HG03066 (cell line): ENCODE results near the gene SND1.
"Not testable (repeated sequence)": the region's sequence is repeated elsewhere in the genome, so short reads cannot be mapped to it uniquely, and the experiment has no call there.

Experiments used
- ATAC-seq: cut with Tn5 transposase; IDR thresholded peaks from one replicate; pipeline ENCODE4 v1.9.1; 2021; ENCODE audit warnings: low read depth; ENCODE audit not compliant: unreplicated experiment

SND1 gene

DNA sequence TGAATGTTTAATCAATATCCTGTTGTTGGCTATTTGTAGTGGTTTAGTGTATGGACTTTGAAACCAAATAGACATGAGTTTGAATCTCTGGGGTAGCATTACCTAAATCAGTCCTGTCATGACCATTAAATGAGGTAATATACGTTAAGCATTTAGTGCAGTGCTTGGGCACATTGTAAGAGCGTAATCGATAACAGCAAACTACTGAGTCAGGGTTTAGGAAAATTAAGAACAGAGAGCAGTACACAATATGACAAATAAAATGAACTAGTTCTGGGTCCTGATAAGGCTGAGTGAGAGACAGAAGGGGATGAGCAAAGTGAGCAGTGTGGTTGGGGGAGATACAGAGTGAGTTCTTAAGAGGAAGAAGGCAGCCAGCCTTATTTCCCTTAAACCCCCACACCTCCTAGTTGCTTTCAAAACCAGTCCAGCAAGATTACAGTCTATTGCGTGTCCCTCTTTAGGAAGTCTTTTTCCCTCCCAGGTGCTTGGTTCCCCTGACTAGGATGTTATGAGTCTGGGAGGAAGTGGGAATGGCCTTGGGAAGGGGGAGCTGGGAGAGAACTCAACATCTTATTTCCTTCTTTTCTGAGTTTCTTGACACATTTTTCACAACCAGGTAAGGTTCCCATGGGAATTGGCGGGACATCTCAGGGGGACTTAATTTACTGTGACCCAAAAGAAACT, 171.0 kb downstream of the SND1 start:
- no peak for ATAC-seq

DNA sequence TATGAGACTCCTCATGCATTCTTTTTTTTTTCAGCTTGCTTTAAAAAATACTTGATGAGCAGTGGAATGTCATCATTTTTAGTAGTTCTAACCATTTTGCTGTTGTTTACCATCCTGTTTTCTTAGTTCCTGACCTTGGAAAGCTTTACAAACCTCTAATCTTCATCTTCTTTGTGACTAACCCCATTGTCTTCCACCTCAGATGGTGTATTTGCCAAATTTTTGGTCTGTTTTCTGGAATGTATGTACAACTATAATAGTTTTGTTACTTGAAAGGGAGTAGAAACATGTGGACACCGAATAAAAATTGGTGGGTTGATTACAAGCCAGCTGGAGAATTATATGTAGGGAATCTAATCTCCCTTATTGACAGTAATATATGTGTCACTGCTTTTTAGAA, 172.7 kb downstream of the SND1 start:
- ATAC-seq = no peak

DNA sequence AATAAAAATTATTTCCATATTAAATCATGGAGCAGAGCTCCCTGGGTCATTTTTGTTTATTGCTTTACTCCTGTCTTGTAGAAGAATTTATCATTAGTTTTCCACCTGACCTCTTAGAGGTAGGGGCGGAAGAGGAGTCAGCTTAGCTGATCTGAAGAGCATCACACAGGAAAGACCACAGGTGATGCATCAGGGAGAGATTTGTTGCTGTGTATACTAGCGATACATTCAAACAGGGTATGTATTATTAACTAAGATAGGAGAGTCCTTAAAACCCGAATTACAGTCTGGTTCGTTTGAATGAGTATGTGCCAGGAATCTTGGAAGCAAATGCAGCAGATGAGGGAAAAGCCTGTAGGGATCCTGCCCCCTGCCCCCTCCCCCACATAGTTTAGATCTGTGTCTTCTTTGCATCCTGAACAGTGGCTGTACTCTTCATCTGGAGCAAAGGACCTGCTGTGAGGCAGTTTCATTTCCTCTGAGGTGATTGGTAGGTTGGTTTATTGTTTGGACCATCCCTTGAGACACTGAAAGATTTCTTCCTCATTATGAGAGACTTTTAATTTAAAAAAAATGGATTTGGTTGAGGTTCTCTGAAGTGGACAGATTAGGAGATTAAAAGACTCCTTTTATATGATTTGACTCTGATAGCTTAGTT, 177.0 kb downstream of the SND1 start:
- no peak for ATAC-seq

DNA sequence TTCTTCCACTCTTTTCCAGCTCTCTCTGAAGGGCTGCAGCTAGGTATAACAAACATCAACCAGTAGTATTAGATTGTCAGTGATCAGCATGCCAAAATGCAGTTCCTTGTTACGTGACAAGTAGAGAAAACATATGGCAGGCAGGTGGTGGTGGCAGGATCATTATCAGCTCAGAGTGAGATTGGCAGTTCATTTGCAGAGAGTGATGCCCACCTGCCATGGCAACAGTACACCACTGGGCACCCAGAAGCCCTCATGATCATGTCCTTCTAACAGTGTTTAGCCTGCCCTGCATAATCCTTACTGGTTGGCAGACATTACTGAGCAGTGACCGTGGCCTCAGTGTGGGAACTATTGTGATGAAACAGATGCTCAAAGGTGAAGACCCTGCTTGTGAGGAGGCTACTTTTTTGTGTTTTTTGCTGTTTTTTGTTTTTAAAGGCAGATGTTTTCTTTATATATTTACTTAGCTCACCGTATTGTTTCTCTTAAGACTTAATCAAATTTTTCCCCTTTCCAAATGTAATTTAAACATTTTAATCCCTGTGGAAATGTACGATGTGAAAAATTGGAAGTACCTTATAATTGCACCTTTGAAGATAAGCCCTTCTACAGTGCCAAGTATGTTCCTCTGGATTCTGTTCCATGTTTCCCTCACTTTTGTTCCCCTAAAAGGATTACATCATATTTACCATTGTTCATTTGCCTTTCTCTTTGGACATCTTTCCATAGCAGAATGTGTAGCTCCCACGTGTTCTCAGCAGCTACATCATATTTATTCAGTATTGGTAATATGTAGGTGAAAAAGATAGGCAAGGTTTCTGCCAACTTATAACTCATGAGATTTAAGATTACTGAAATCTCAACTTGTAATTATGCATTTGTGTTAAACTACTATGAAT, 179.6 kb downstream of the SND1 start:
- ATAC-seq = no peak

DNA sequence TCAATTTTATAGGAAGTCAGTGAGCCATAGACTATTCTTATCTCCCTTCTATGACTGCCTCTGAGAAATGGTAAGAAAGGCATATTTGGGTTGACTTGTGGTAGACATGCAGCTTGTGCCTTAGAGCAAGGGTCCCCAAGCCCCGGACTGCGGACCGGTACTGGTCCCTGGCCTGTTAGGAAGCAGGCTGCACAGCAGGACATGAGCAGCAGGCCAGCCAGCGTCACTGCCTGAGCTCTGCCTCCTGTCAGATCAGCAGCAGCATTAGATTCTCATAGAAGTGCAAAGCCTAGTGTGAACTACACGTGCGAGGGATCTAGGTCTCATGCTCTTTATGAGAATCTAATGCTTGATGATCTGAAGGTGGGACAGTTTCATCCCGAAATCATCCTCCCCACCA, 180.6 kb downstream of the SND1 start:
- ATAC-seq = no peak

DNA sequence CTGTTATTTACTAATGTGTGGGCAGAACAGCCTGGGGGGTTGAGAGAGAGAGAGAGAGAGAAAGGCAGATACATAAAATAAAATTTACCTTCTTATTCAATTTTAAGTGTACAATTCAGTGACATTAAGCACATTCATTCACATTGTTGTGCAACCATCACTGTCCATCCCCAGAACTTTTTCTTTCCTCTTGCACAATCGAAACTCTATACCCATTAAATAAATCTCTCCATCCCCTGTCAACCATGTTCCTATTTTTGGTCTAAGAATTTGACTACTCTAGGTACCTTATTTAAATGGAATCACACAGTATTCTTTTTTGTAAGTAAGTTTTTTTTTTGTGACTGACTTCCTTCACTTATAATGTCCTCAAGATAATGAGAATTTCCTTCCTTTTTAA, 181.6 kb downstream of the SND1 start:
- no peak for ATAC-seq

DNA sequence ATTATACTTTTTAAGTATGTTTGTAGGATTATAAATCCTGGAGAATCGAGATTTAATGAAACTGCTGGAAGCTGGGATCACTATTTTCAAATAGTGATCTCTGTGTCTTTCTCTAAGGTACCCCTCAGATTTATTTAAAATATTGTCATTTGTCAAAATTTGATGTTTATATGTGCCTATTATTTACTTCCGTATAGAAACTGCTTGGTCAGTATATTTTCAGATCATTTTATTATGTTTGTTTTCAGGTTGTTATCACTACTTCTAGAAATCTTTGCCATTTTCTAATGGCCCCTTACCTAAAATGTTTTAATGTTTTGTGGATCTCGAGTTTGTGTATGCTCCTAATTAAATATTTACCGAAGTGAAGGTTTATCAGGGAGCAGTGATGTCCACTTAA, 183.7 kb downstream of the SND1 start:
- ATAC-seq = no peak

DNA sequence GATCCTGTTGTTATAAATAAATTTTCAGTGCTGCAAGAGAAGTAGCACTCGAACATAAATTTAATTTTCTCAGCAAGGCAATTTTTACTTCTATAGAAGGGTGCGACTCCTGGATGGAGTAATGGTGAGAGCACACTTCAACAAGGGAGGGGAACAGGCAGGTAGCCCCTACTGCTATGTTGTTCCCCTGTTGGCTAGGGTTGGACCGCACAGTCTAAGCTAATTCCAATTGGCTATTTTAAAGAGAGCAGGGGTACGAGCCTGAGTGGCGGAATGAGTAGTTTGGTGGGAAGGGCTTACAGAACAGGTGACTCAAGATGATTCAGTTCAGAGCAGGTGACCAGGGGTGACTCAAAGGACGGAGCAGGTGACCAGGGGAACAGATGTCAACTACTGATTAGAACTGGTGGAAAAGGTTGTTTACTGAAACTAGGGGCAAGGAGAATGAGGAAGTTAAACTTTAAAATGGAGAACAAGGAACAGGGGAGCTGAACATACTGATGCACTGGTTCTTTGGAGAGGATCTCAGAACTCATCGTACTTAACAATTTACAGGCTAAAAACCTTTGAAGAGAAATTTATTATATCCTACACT, 185.9 kb downstream of the SND1 start:
- ATAC-seq = not testable (repeated sequence)

DNA sequence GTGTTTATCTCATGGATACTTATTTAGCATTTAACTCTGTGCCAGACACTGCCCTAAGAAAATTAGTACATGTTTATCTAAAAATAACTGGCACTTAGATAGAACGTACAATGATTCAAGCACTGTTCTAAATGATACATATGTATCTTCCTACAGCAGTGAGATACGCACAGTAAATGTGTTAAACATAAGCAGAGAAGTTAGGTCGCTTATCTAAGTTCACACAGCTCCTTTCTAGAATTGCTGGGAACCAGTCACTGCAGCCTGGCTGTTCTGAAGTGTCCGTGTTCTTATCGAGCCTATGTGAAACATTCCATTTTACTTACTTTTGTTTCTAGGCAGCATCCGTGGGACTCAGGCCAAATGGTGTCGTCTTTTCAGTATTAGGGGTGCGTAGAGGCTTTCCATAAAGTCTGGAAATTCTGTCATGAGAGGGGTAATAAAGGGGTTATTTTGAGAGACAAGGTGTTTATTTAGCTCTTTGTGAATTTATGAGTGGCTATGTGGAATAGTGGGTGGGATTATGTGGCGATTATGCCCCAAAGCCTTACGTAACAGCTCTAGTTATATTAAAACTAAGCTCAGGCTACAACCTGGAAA, 186.9 kb downstream of the SND1 start:
- no peak for ATAC-seq

DNA sequence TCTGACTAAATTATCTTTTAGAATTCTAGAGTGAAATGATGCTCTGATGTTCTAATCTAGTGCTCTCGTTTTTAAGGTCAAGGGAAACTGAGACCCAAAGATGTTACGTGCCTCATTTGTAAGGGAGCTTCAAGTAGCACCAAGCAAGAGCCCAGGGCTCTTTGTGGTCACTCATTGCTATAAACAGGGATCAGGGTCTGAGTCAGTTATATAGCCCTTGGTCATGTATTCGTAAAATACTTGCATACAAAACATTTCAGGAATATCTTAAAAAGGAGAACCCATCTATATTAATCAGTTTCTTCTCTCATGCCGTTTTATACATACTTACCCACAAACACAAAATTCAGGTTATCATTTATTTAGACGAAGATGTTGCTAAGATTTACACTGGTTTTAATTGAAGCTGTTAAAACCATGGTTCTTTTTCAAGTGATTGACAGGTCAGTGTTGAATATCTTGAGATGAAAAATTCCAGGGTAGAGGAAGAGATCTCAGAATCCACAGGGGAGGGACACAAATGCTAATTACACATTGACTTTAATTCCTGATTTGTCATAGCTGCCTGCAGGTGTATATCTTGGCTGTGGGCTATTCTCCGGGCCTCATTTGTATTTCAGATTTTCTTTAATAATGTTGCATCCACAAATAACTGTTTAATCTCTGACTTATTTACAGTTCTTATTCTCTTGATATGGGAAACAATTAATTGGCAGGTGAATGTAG, 188.4 kb downstream of the SND1 start:
- ATAC-seq = no peak

DNA sequence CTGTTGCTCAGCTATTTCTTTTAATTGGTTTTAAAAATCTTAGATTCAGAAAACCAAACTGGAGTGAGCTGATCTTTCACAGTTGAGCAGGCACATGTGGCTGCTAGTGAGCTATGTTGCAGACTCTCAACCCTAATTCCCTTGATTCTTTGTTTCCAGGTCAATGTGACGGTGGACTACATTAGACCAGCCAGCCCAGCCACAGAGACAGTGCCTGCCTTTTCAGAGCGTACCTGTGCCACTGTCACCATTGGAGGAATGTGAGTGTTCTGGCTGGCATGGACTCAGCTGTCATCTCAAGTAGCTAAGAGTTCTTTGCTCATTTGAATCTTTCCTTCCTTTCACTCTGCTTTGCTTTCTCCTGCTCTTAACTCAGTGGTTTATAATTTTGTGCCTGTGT, 192.2 kb downstream of the SND1 start:
- ATAC-seq = no peak

DNA sequence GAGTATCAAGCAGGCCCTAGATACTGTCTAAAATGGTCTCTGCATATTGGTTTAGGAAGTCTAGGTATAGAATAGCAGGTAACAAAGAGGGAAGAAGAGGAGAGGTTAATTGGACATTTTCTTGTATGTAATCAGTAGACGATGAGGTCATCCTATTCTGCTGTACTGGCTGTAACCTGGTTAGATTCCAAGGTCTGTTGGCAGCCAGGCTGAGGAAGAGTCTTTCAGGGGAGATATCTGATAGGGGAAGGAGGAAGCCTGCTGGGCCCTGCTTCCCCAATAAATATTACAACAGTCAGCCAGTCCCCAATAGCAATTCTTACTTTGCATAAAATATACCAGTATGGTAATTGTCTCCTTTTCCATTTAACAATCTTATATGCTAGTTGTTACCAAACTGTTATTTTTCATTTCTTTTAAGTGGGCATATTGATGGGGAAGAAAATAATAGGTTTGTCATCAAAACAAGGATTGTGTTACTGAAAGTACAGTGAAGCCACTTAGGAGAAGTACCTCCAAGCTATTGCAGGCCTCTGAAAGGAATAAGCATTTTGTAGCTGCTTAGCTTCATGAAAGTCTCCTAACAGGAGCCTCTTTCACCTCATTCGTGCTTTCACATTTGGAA, 192.8 kb downstream of the SND1 start:
- no peak for ATAC-seq

DNA sequence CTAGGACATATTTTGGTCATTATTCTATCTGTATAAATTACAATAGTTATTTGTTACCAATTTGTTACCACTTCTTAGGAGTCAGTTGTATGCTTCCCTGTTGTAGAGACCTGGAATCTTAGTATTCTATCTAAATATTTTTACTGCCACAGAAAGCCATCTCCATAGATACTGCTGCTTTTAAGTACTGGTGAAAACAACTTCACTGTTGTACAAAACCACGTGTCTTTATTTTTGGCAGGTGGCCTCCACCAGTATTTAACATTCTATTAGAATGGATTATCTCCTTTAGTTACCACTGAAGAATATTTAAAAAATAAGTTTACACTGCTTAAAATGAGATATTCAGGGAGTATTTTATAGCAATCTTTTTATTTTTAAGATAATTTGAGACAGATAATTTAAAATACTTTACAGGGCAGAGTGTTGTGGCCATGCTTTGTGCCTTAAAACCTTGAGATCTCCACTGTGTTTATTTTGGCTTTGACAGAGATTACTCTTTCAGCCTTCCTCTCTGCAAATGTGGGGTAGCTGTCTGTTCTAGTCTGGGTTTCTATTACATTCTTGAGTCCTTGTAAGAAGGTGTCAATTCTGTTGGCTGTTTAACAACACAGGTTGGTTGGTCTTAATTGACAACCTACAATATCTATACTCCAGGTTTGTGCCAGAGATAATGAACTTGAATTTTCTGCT, 193.7 kb downstream of the SND1 start:
- ATAC-seq = no peak

DNA sequence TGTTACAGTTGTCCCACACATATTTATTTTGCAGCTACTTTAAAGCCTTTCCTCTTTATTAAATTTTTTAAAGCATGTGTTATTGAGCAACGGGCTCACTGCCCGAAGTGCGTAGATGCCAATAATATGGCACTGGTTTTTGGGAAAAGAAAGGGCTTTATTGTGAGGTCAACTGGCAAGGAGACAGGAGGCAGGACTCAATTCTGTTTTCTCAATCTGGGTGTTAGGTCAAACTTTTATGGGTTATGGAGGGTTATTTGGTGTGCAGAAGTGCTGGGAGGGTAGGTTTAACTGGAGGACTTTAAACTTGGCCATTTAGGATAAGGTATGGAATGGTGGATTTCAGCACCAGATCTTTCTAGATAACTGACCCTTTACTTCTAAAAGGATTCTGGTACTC, 195.6 kb downstream of the SND1 start:
- no peak for ATAC-seq

DNA sequence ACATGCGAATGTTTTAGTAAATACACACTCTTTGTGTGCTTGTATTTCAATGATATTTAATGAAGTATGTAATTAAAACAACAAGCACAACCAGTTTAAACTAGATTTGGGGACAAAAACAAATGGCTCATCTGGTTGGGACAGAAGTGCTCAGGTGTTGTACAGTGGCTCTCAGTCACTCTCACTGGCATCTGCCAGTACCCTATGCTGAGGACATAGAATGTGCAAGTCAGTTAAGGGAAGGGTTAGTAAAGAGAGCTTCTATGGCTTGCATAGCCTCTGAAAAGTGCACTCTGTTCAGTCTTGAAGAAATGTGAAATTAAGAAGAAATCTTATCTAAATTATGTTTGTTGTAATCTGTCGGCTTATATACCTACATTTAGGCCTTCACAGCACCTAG, 196.2 kb downstream of the SND1 start:
- no peak for ATAC-seq

DNA sequence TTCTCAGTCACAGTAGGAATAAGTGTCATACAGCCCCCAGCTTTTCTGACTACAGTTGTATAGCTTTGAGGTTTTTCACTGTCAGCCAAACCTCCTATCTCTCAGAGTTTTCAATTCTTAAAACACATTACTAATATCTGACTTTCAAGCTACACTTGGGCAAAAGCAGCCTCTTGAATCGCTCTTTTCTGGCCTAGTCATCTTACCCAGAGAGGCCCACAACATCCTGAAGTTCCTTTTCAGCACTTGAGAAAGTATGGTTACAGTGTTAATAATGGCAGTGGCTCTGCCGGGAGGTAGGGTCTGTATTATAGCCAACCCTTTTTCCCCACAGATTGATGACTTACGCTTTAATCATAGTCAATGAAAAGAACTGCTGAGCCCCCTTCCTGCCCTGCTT, 198.2 kb downstream of the SND1 start:
- ATAC-seq = no peak

DNA sequence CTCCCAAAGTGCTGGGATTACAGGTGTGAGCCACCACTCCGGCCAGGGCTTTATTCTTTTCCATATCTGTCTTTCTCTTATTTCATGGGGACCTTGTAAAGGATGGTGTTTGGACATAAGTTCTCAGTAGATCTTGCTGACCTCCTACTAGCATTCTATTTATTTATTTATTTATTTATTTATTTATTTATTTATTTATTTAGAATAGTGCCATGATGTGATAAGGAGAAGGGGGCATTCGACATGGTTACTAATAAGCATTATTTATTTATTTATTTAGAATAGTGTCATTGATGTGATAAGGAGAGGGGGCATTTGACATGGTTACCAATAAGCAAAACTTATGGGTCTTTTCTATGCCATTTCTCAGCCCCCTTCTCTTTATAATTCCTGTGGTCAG, 202.4 kb downstream of the SND1 start:
- ATAC-seq = no peak

DNA sequence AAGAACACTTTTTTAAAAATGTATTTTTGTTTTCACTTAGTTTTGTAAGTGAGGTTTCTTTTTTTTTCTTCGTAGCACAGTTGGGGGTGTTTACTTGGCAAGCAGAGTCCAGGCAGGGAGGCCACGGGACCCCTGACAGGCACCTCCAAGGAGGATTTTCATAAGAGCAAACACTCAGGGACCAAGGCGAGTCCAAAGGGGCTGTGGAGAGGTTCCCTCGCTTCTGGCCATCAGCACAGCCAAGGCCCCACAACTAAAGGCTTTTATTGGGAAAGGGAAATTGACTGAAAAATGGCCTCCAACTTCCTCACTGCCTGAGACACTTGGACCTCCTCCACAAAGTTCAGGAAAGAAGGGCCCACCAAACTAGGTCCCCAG, 205.5 kb downstream of the SND1 start:
- no peak for ATAC-seq
